Activated naive CD8-positive, alpha-beta T cell treated with anti-CD3 and anti-CD28 coated beads for 36 hours (primary cell): Measurements from ENCODE around the gene PADI4. TPM values are rescaled to one million over a fixed set of nuclear protein-coding genes. Genes with fewer than 3 reads are reported as not detected.
"Not testable (repeated sequence)": the region's sequence is repeated elsewhere in the genome, so short reads cannot be mapped to it uniquely, and the experiment has no call there.

Experiments used
- DNase-seq: peaks from one replicate; pipeline ENCODE4 v3.0.0; 2021
- H3K27ac Mint-ChIP-seq: one replicate; pipeline ENCODE4 v1.8.0; 2022; ENCODE audit warnings: mild to moderate bottlenecking, moderate library complexity, mixed read lengths
- H3K27me3 Mint-ChIP-seq: one replicate; pipeline ENCODE4 v1.8.0; 2022; ENCODE audit warnings: mild to moderate bottlenecking, mixed read lengths
- H3K36me3 Mint-ChIP-seq: one replicate; pipeline ENCODE4 v1.8.0; 2021; ENCODE audit warnings: mild to moderate bottlenecking, mixed read lengths
- H3K4me1 Mint-ChIP-seq: one replicate; pipeline ENCODE4 v1.8.0; 2021; ENCODE audit warnings: mixed read lengths
- H3K4me3 Mint-ChIP-seq: one replicate; pipeline ENCODE4 v1.8.0; 2022; ENCODE audit warnings: mild to moderate bottlenecking, moderate library complexity, mixed read lengths
- H3K9me3 Mint-ChIP-seq: one replicate; pipeline ENCODE4 v1.8.0; 2022; ENCODE audit warnings: mixed read lengths
- total RNA-seq, 2 experiments: library from RNA; stranded (reverse); gene quantifications; one replicate each; pipeline ENCODE4 v1.2.3, GENCODE V29; 2021

PADI4 gene
- total RNA-seq, 2 experiments from 2014 or later, result 3.7 to 4.2 TPM

DNA sequence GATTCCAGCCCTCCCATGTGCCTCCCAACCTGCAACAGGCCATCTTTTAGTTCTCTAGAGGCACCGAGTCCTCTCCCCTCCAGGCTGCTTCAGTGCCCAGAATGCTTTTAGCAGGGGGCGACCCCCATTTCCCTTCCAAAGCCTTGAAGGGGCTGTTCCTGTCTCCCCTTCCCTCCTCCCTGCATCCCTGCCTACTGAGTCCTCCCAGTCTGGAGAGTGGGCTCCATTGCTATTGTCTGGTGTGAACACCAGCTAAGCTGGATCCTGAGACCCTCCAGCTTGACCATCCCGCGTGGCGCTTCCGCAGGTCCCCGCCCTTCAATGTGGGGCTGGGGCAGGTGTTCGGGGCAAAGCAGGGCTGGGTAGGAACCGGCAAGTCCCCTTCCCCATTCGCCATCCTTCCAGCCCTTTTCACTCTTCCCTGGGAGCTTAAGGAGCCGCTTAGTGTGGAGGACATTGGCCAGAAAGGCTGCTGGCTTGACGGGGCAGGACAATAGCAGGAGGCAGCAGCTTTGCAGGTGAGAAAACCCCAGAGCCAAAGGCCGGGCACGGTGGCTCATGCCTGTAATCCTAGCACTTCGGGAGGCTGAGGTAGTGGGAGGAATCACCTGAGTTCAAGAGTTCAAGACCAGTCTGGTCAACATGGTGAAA is 96.2 kb downstream of the PADI4 start:
- Mint-ChIP-seq H3K36me3 (peaks cover 9% of the 10 kb centered on the region), H3K4me3 (no peak overlapping the region), H3K27ac (no peak overlapping the region), H3K27me3 (no peaks in the 10 kb centered on the region), H3K4me1 (no peaks in the 10 kb centered on the region), H3K9me3 (no peaks in the 10 kb centered on the region)
- no peak for DNase-seq

DNA sequence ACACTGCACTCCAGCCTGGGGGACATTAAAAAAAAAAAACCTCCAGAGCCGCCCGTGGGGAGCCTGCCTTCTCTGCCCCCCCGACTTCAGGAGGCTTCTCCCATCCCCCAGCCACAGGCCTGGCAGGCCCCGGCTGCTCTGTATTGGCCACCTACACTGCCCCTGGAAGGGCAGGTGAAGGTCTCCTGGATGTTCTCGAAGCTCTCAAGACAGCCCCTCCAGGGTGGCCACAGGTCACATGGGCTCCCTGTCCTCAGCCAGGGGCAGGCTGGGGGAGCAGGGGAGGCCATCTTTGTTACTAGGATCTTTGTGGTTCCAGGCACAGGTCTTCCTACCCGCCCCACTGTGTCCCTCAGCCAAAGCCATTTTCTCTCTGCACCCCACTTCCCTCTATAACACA is 96.8 kb downstream of the PADI4 start:
- H3K4me3 Mint-ChIP-seq, result no peak overlapping the region
- H3K27me3 Mint-ChIP-seq, result no peaks in the 10 kb centered on the region
- peaks cover 13% of the 10 kb centered on the region for H3K36me3 Mint-ChIP-seq
- H3K4me1 Mint-ChIP-seq, result no peaks in the 10 kb centered on the region
- no peaks in the 10 kb centered on the region for H3K9me3 Mint-ChIP-seq
- DNase-seq, result no peak
- peak overlapping the region; percentile 3 for H3K27ac Mint-ChIP-seq

- peak overlapping the region; percentile 45 for H3K27ac Mint-ChIP-seq
- DNase-seq, result peak; percentile 48
- no peaks in the 10 kb centered on the region for H3K4me1 Mint-ChIP-seq
These were observed 98.1 kb downstream of the PADI4 start for GRCh38 chr1:17405898-17406759.

GRCh38 chr1:17406760-17407475 is 98.9 kb downstream of the PADI4 start:
- peaks cover 21% of the 10 kb centered on the region for H3K36me3 Mint-ChIP-seq
- H3K27me3 Mint-ChIP-seq, H3K4me1 Mint-ChIP-seq, DNase-seq, H3K9me3 Mint-ChIP-seq: not testable (repeated sequence)
- peak overlapping the region; percentile 34 for H3K4me3 Mint-ChIP-seq
- peak overlapping the region; percentile 58 for H3K27ac Mint-ChIP-seq

More at GRCh38 chr1:17405898-17406759, 98.1 kb downstream of the PADI4 start:
- Mint-ChIP-seq H3K36me3 (peaks cover 17% of the 10 kb centered on the region), H3K9me3 (no peaks in the 10 kb centered on the region), H3K27me3 (no peaks in the 10 kb centered on the region), H3K4me3 (no peak overlapping the region)

GRCh38 chr1:17407786-17408514 is 100.0 kb downstream of the PADI4 start:
- H3K27ac Mint-ChIP-seq, result not testable (repeated sequence)

GRCh38 chr1:17409391-17409811 is 101.4 kb downstream of the PADI4 start:
- Mint-ChIP-seq H3K27me3 (no peaks in the 10 kb centered on the region), H3K4me1 (peaks cover 2% of the 10 kb centered on the region), H3K27ac (no peak overlapping the region)

More at GRCh38 chr1:17407786-17408514, 100.0 kb downstream of the PADI4 start:
- H3K36me3 Mint-ChIP-seq, result peaks cover 26% of the 10 kb centered on the region
- H3K9me3 Mint-ChIP-seq, H3K4me3 Mint-ChIP-seq, H3K4me1 Mint-ChIP-seq, DNase-seq, H3K27me3 Mint-ChIP-seq: not testable (repeated sequence)

GRCh38 chr1:17412093-17412870 is 104.3 kb downstream of the PADI4 start:
- Mint-ChIP-seq H3K27ac (no peak overlapping the region), H3K36me3 (peaks cover 46% of the 10 kb centered on the region), H3K4me3 (no peak overlapping the region), H3K9me3 (no peaks in the 10 kb centered on the region), H3K27me3 (no peaks in the 10 kb centered on the region), H3K4me1 (peaks cover 4% of the 10 kb centered on the region)
- DNase-seq, result no peak

More at GRCh38 chr1:17409391-17409811, 101.4 kb downstream of the PADI4 start:
- H3K4me3 Mint-ChIP-seq, result no peak overlapping the region
- DNase-seq, result no peak
- H3K9me3 Mint-ChIP-seq, result no peaks in the 10 kb centered on the region
- peaks cover 33% of the 10 kb centered on the region for H3K36me3 Mint-ChIP-seq

Other genes starting within 250 kb of the PADI4 start
- under 1 TPM in 1 of 2 experiments, not detected in 1; 0.06 TPM for gene PADI2, start 188.7 kb upstream of the PADI4 start, total RNA-seq
- not detected for gene PADI1, start 103.1 kb upstream of the PADI4 start, total RNA-seq
- gene PADI3, start 59.1 kb upstream of the PADI4 start, total RNA-seq, result not detected
- not detected for gene PADI6, start 64.0 kb downstream of the PADI4 start, total RNA-seq
- 100 to 1,000 TPM; 192 to 196 TPM for gene RCC2, start 131.5 kb downstream of the PADI4 start, total RNA-seq
- gene ARHGEF10L, start 231.5 kb downstream of the PADI4 start, total RNA-seq, result not detected